BLaER1 (cell line): ENCODE results near the gene NSG1.

ENCODE experiments used
- H3K27ac ChIP-seq: shearing (Covaris generic); formaldehyde crosslinking; 2 replicates; pipeline ENCODE4 v1.8.1; 2022
- H3K27me3 ChIP-seq: shearing (Covaris generic); formaldehyde crosslinking; 2 replicates; pipeline ENCODE4 v1.8.1; 2022
- H3K36me3 ChIP-seq: shearing (Covaris generic); formaldehyde crosslinking; 2 replicates; pipeline ENCODE4 v1.8.1; 2022
- H3K4me1 ChIP-seq: shearing (Covaris generic); formaldehyde crosslinking; 2 replicates; pipeline ENCODE4 v1.8.1; 2022
- H3K4me2 ChIP-seq: shearing (Covaris generic); formaldehyde crosslinking; 2 replicates; pipeline ENCODE4 v1.8.1; 2022
- H3K4me3 ChIP-seq: shearing (Covaris generic); formaldehyde crosslinking; 2 replicates; pipeline ENCODE4 v1.8.1; 2022
- H3K9ac ChIP-seq: shearing (Covaris generic); formaldehyde crosslinking; 2 replicates; pipeline ENCODE4 v1.8.1; 2022
- H3K9me3 ChIP-seq: shearing (Covaris generic); formaldehyde crosslinking; 2 replicates; pipeline ENCODE4 v1.8.1; 2022
- H4K20me1 ChIP-seq: shearing (Covaris generic); formaldehyde crosslinking; 2 replicates; pipeline ENCODE4 v1.8.1; 2022
- Cebpa-rat ChIP-seq: shearing (Covaris generic); IDR thresholded peaks from 2 replicates; pipeline ENCODE4 v1.8.1; 2022

NSG1 gene

DNA sequence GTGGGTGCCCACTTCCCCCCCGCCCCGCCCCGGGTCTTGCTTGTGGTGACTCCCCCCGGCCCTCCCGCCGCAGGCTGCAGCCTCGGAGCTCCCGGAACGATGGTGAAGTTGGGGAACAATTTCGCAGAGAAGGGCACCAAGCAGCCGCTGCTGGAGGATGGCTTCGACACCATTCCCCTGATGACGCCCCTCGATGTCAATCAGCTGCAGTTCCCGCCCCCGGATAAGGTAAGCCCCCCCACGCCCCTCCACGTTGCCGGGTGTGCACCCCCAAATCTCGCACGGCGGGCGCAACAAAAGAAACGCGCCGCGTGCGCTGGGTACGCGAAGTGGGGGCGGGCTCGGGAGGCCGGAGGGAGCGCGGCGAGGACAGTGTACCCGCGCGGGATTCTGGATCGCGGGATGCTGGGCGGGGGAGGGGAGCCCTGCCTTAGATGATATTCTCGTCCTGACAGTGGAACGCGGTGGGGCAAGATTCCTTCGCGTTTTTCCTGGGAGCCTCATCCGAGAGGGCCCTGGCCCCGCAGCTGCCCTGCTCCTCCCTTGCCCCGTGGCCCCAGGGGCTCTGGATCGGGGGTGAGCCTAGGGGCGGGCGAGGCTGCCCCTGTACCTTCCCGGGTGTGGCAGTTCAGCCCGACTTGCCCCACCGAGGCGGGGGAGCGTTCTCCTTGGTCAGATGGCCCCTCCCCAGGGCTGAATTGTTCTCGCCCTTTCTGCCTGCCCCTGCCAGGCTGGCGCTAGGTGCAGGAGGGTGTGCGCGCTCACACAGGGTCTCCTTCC is 819 bp downstream of the NSG1 start:
- no peak for TF ChIP-seq Cebpa-rat
- no peaks in the 10 kb centered on the region for H3K9me3 ChIP-seq
- no peak overlapping the region for H3K9ac ChIP-seq
- H3K27ac ChIP-seq = no peak overlapping the region
- peaks cover 86% of the 10 kb centered on the region for H3K27me3 ChIP-seq
- H3K4me1 ChIP-seq = peaks cover 29% of the 10 kb centered on the region
- peak overlapping the region; percentile 76 for H3K4me3 ChIP-seq
- no peaks in the 10 kb centered on the region for H3K36me3 ChIP-seq
- H4K20me1 ChIP-seq = peaks cover 28% of the 10 kb centered on the region
- H3K4me2 ChIP-seq = peak overlapping the region; percentile 100

DNA sequence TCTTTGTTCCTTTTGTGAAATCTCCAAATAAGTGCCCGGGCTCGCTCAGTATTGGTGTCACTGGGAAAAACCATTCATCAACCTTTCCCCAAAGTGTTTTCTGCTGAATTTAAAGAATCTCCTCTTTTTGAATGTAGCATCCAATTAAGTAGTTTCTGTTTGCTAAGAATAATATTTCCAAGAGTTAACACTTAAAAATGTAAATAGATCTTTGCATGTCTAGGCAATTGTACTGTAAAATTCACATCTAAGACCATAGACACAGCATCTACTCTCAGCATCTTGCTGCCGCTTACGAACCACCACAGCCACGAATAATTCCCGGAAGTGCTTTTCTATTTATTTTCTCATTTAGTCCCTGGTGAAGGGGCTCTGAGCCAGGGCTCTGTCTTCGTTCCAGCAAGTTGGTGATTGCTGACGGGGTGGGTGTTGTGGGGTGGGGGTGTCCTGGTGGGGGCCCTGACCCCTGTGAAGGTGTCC is 1.4 kb downstream of the NSG1 start:
- peaks cover 28% of the 10 kb centered on the region for H4K20me1 ChIP-seq
- no peak for TF ChIP-seq Cebpa-rat
- H3K9me3 ChIP-seq = no peaks in the 10 kb centered on the region
- peak overlapping the region; percentile 100 for H3K4me2 ChIP-seq
- no peak overlapping the region for H3K9ac ChIP-seq
- no peak overlapping the region for H3K27ac ChIP-seq
- H3K4me3 ChIP-seq = peak overlapping the region; percentile 76
- peaks cover 29% of the 10 kb centered on the region for H3K4me1 ChIP-seq
- no peaks in the 10 kb centered on the region for H3K36me3 ChIP-seq
- H3K27me3 ChIP-seq = peaks cover 81% of the 10 kb centered on the region

DNA sequence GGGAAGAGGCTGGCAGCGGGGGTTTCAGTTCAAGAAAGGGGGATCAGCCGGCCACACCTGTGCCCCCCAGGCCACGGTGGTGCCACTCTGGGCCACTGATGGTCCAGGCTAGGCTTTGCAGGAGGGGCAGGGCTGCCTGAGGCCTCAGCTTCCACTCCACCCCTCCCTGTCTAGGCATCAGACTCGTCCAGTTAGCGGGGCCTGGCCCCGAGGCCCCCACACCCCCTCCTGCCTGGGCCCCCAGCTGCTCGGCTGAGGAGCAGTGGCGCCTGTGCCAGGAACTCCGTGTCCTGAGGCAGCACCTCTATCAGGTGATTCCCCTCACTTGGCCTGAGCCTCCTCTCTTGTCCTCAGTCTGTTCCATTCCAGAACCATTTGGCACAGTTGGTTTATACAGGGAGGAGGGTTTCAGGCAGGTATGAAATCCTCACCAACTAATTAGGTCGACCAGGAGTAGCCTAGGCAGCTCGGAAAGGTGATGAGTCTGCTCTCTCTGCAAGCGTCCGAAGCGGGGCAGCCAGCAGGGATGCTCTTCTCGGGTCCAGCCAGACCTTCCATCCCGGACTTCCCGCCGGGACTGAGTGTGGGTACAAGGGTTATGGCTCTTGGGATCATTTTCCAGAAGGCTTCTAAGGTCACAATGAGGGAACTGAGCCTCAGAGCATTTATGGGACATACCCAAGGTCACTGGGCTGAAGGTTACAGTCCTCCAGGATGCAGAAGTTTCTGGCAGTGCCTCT is 2.1 kb downstream of the NSG1 start:
- Histone ChIP-seq H4K20me1 (peaks cover 28% of the 10 kb centered on the region), H3K4me2 (no peak overlapping the region), H3K36me3 (no peaks in the 10 kb centered on the region)

DNA sequence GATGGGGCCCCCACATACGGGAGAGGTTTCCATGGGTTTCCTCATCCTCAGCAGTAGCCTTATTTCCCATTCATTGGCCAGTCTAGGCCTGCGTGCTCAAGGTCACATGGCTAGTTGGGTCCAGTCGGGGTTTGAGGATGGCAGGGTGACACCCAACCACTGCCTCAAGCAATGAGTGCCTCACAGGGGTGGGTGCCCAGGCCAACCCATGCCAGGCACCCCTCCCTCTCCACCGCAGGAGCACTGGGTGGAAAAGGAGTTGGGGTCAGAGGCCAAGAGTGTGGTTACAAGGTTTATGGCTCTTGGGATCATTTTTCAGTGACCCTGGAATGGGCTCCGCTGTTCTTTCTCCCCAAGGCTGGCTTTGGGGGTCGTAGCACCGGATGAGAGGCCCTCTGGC is 3.1 kb downstream of the NSG1 start:
- Histone ChIP-seq H3K27me3 (peaks cover 79% of the 10 kb centered on the region), H3K4me1 (peaks cover 29% of the 10 kb centered on the region), H3K4me2 (no peak overlapping the region), H3K9ac (no peak overlapping the region), H4K20me1 (peaks cover 38% of the 10 kb centered on the region), H3K36me3 (no peaks in the 10 kb centered on the region), H3K9me3 (no peaks in the 10 kb centered on the region), H3K4me3 (no peak overlapping the region), H3K27ac (no peak overlapping the region)
- TF ChIP-seq Cebpa-rat = no peak

More for the DNA sequence above, 2.1 kb downstream of the NSG1 start:
- no peaks in the 10 kb centered on the region for H3K9me3 ChIP-seq
- peaks cover 79% of the 10 kb centered on the region for H3K27me3 ChIP-seq
- no peak overlapping the region for H3K27ac ChIP-seq
- H3K4me3 ChIP-seq = no peak overlapping the region
- peaks cover 29% of the 10 kb centered on the region for H3K4me1 ChIP-seq
- no peak for TF ChIP-seq Cebpa-rat
- H3K9ac ChIP-seq = no peak overlapping the region

DNA sequence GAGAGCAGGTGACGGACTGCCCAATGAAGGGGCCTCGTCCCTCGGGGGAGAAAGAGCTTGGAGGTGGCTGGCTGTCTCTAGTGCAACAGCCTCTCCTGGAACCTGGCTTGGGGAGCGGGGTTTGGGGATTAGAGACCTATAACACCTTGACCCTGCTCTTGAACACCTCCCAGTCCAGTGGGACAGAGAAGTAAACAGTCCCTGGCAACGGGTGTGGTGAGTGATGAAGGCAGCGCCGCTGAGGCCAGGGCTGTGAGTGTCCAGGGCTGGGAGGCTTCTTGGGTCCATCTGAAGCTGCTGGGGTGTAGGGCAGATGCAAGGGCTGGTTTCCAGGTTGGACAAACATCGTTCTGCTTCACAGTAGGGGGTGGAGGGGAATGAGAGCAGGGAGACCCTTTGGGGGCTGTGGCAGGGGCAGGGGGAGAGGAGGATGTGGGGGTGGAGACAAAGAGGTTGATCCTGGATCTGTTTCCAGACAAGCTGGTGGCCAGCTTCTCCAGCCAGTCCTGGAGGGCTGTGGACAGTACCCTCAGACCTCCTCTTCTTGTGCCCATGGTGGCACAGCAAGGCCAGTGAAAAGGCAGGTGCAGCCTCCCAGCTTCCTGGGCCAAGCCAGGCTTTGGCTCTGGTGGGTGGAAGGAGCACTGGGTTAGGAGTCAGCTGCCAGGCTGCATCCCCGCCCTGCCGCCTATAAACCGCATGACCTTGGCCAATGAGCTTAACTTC is 3.8 kb downstream of the NSG1 start:
- no peak overlapping the region for H3K27ac ChIP-seq
- peaks cover 79% of the 10 kb centered on the region for H3K27me3 ChIP-seq
- H3K4me1 ChIP-seq = peaks cover 32% of the 10 kb centered on the region
- no peaks in the 10 kb centered on the region for H3K36me3 ChIP-seq
- TF ChIP-seq Cebpa-rat = no peak
- H3K4me3 ChIP-seq = no peak overlapping the region
- H3K4me2 ChIP-seq = no peak overlapping the region
- H3K9ac ChIP-seq = no peak overlapping the region
- H4K20me1 ChIP-seq = peaks cover 40% of the 10 kb centered on the region
- no peaks in the 10 kb centered on the region for H3K9me3 ChIP-seq

DNA sequence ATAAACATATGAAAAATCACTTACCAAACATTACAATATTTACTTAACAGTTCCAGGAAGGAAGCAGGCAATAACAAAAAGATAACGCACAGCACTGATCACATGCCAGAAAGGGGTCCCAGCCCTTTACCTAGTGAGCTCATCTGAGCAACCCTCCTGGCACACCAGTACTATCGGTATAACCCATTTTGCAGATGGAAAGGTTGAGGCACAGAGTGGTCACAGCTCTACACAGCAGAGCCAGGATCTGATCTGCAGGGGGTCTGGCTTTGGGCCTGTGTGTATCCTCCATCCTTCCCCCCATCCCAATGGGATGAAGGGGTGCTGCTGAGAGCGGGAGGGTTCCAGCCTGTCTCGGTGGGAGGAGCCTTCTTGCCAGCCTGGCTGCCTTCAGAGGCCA is 5.0 kb downstream of the NSG1 start:
- Histone ChIP-seq H3K27ac (no peak overlapping the region), H3K36me3 (no peaks in the 10 kb centered on the region), H3K4me3 (no peak overlapping the region), H3K4me2 (no peak overlapping the region), H3K9ac (no peak overlapping the region), H3K9me3 (no peaks in the 10 kb centered on the region), H3K27me3 (peaks cover 79% of the 10 kb centered on the region), H3K4me1 (peaks cover 32% of the 10 kb centered on the region), H4K20me1 (peaks cover 36% of the 10 kb centered on the region)
- no peak for TF ChIP-seq Cebpa-rat

DNA sequence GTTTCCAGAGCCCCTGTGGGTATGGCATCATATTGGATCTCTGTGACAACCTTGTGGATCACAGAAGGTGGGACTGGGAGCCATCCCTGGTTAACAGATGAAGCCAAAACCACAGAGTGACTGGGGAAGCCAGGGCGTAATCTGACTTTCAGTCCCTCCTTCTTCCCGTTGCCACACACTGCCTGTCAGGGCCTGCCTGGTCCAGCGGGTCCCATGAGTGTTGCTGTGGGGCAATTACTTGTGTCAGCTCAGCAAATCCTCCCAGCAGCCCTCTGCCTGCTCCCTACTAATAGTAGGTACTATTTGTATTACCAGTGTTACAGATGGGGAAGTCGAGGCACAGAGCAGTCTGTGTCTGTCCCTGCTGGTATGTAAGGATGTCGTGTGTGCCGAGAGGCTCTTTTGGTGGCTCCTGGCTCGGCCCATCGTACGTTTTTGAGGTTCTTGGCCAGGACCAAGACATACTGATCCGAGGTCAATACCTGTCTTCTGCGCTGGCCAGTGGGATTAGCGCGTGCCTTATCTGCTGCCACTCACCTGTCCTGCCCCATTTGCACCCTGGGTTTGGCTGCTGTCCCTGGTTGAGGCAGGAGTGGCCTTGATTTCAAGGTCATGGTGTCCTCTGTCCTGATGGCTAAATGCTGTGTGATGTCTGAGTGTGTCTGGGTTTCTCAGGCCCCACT is 5.7 kb downstream of the NSG1 start:
- Histone ChIP-seq H3K9me3 (no peaks in the 10 kb centered on the region), H3K4me3 (no peak overlapping the region), H3K4me2 (no peak overlapping the region), H3K9ac (no peak overlapping the region), H3K27me3 (peaks cover 78% of the 10 kb centered on the region), H3K36me3 (no peaks in the 10 kb centered on the region), H3K27ac (no peak overlapping the region), H4K20me1 (peaks cover 31% of the 10 kb centered on the region; the same call in 1 of the 2 replicates), H3K4me1 (peaks cover 26% of the 10 kb centered on the region)
- no peak for TF ChIP-seq Cebpa-rat

- H3K36me3 ChIP-seq = no peaks in the 10 kb centered on the region
- peaks cover 3% of the 10 kb centered on the region; the same call in 1 of the 2 replicates for H3K9me3 ChIP-seq
- peaks cover 58% of the 10 kb centered on the region for H3K27me3 ChIP-seq
- peaks cover 24% of the 10 kb centered on the region; the same call in 1 of the 2 replicates for H4K20me1 ChIP-seq
- no peak overlapping the region for H3K4me3 ChIP-seq
- no peak for TF ChIP-seq Cebpa-rat
- peaks cover 18% of the 10 kb centered on the region for H3K4me1 ChIP-seq
- no peak overlapping the region for H3K4me2 ChIP-seq
- H3K9ac ChIP-seq = no peak overlapping the region
- H3K27ac ChIP-seq = no peak overlapping the region
Observed at GRCh38 chr4:4394644-4395043, 7.7 kb downstream of the NSG1 start.

DNA sequence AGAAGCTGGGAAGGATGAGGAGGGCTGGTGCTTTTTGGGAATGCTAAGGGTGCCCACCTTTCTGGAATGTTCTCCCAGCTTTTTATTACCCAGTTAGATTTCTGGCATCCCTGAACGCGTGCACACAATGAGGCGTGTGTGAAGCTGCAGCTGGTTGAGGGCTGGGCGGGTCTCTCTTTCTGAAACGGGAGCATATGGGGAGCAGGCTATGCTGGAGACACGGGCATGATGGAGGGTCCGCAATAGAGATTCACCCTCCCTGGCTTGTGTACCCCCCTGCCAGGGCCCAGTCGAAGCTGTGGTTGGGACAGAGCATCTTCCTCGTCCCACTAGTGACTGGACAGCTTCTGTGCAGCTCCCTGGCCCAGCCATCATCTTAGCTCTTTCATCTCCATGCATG is 8.5 kb downstream of the NSG1 start:
- TF ChIP-seq Cebpa-rat = no peak
- Histone ChIP-seq H3K4me2 (peak overlapping the region; percentile 54), H3K27ac (no peak overlapping the region)

More for the DNA sequence above, 8.5 kb downstream of the NSG1 start:
- H3K4me1 ChIP-seq = peaks cover 18% of the 10 kb centered on the region
- H3K4me3 ChIP-seq = no peak overlapping the region
- H3K36me3 ChIP-seq = no peaks in the 10 kb centered on the region
- H3K9me3 ChIP-seq = peaks cover 10% of the 10 kb centered on the region
- no peak overlapping the region for H3K9ac ChIP-seq
- H4K20me1 ChIP-seq = peaks cover 24% of the 10 kb centered on the region; the same call in 1 of the 2 replicates
- H3K27me3 ChIP-seq = peaks cover 51% of the 10 kb centered on the region
